ENCODE results near the gene MCTP1.

- TF ChIP-seq CTCF (IDR thresholded peaks at IDR 0.05) (no peak), POLR2A (IDR thresholded peaks at IDR 0.05) (no peak)
Measured at GRCh38 chr5:95164861-95165260, 120.0 kb downstream of the MCTP1 start.
